Activated CD4-positive, alpha-beta T cell treated with anti-CD3 and anti-CD28 coated beads for 36 hours (primary cell): Measurements from ENCODE around the gene ATXN3. TPM values are rescaled to one million over a fixed set of nuclear protein-coding genes. Genes with fewer than 3 reads are reported as not detected.

Experiments used
- ATAC-seq: fragments of 200-7000 bp; cut with Tn5 transposase; one replicate; pipeline ENCODE4 v1.10.0; 2021; ENCODE audit warnings: mild to moderate bottlenecking, moderate library complexity
- CTCF ChIA-PET: fragments of 350-600 bp; sonication (Branson Sonifier 250); formaldehyde crosslinking; loops from one replicate; lab custom pipeline; 2021; ENCODE audit warnings: antibody characterized with exemption; lab: Charles Lee
- POLR2A ChIA-PET: fragments of 350-600 bp; sonication (Branson Sonifier 250); formaldehyde crosslinking; loops from one replicate; lab custom pipeline; 2021; ENCODE audit warnings: antibody characterized with exemption, inconsistent platforms; lab: Charles Lee
- DNase-seq: peaks from one replicate; pipeline ENCODE4 v3.0.0-alpha.2; 2020
- H3K27ac Mint-ChIP-seq: one replicate; pipeline ENCODE4 v1.8.0; 2021; ENCODE audit warnings: mixed read lengths
- H3K27me3 Mint-ChIP-seq: one replicate; pipeline ENCODE4 v1.8.0; 2021; ENCODE audit warnings: mixed read lengths
- H3K36me3 Mint-ChIP-seq: one replicate; pipeline ENCODE4 v1.8.0; 2021; ENCODE audit warnings: low read depth, mixed read lengths
- H3K4me1 Mint-ChIP-seq: one replicate; pipeline ENCODE4 v1.8.0; 2021; ENCODE audit warnings: mixed read lengths
- H3K4me3 Mint-ChIP-seq: one replicate; pipeline ENCODE4 v1.8.0; 2021; ENCODE audit warnings: mild to moderate bottlenecking, moderate library complexity, mixed read lengths
- H3K9me3 Mint-ChIP-seq: one replicate; pipeline ENCODE4 v1.8.0; 2021; ENCODE audit warnings: low read depth, mixed read lengths
- intact Hi-C, 2 experiments: fragments of 100-400 bp; cut with DNase I in 1 of 2; cut with micrococcal nuclease in 1 of 2; formaldehyde crosslinking; loops; one replicate each; pipeline versions ENCODE4 v1.14.2 to v1.15.1; 2022 to 2024; cut with DNase I, micrococcal nuclease
- total RNA-seq, 2 experiments: library from RNA; stranded (reverse); gene quantifications; one replicate each; pipeline ENCODE4 v1.2.3, GENCODE V29; 2021

The ATXN3 gene
- total RNA-seq, 2 experiments from 2014 or later, result 32.7 to 36.0 TPM

- Mint-ChIP-seq H3K36me3 (peaks cover 34% of the 10 kb centered on the region), H3K27me3 (no peaks in the 10 kb centered on the region), H3K4me3 (peak within 1 kb of the TSS; percentile 77), H3K4me1 (peaks cover 34% of the 10 kb centered on the region), H3K27ac (peak within 1 kb of the TSS; percentile 100), H3K9me3 (no peaks in the 10 kb centered on the region)
- peak; percentile 90 for DNase-seq
- intact Hi-C loops, result loop anchor here (1.0 to 5.0 kb wide), 6 partner anchors 16 to 672 kb away; partner anchors contain the start of genes ATXN3 (in 2 of the 2), GOLGA5 (in 1 of the 2) and TRIP11 (in 1 of the 2)
- ChIA-PET CTCF (interaction anchor here (0.6 to 13.1 kb wide), 12 partner anchors 13 to 1309 kb away, joined by 3 to 125 read pairs (median 3); partner anchors contain the start of genes ATXN3 and TRIP11), POLR2A (interaction anchor here (0.5 to 7.3 kb wide), 10 partner anchors 11 to 894 kb away, joined by 3 to 59 read pairs (median 4); partner anchors contain the start of genes ATXN3 and TRIP11)
- peak; percentile 92 for ATAC-seq
Measured at GRCh38 chr14:92121670-92122350, 15.4 kb upstream of the ATXN3 start, which contains the start of the genes CPSF2 and NDUFB1. Gene CPSF2, plus strand, starts transcription at chr14:92121969. Its CDS starts 9,016 bp downstream, at chr14:92130985. Gene NDUFB1, minus strand, starts transcription at chr14:92121706. Its CDS starts 4,069 bp downstream, at chr14:92117637.

- peaks cover 33% of the 10 kb centered on the region for H3K4me1 Mint-ChIP-seq
- intact Hi-C loops, result loop anchor here (1.0 to 5.0 kb wide), 6 partner anchors 15 to 673 kb away; partner anchors contain the start of genes ATXN3 (in 2 of the 2), GOLGA5 (in 1 of the 2) and TRIP11 (in 1 of the 2)
- CTCF ChIA-PET, result interaction anchor here (0.6 to 13.1 kb wide), 11 partner anchors 13 to 1308 kb away, joined by 3 to 125 read pairs (median 3); partner anchors contain the start of genes ATXN3 and TRIP11
- DNase-seq, result no peak
- H3K27ac Mint-ChIP-seq, result peak overlapping the region; percentile 100
- POLR2A ChIA-PET, result interaction anchor here (0.5 to 7.3 kb wide), 9 partner anchors 12 to 894 kb away, joined by 3 to 59 read pairs (median 4); partner anchors contain the start of genes ATXN3 and TRIP11
- peak; percentile 19 for ATAC-seq
- H3K27me3 Mint-ChIP-seq, result no peaks in the 10 kb centered on the region
- no peaks in the 10 kb centered on the region for H3K9me3 Mint-ChIP-seq
- H3K36me3 Mint-ChIP-seq, result peaks cover 36% of the 10 kb centered on the region
- peak overlapping the region; percentile 77 for H3K4me3 Mint-ChIP-seq
Measured at GRCh38 chr14:92121207-92121669, 14.9 kb upstream of the ATXN3 start.

GRCh38 chr14:92109490-92109889 lies 3.1 kb upstream of the ATXN3 start:
- DNase-seq (no peak), ATAC-seq (no peak)
- H3K27ac Mint-ChIP-seq, result no peak overlapping the region
- CTCF ChIA-PET, result interaction anchor here (1.7 to 5.5 kb wide), 2 partner anchors 13 to 69 kb away, joined by 5 to 125 read pairs; partner anchors contain the start of genes CPSF2, NDUFB1 and TRIP11
- H3K4me1 Mint-ChIP-seq, result peaks cover 26% of the 10 kb centered on the region
- POLR2A ChIA-PET, result interaction anchor here (0.6 to 5.6 kb wide), 2 partner anchors 13 to 16 kb away, joined by 6 to 59 read pairs; partner anchors contain the start of genes CPSF2 and NDUFB1
- no peaks in the 10 kb centered on the region for H3K27me3 Mint-ChIP-seq
- intact Hi-C loops, result loop anchor here in 1 of 2 experiments (5.0 kb wide), 2 partner anchors 568 to 1352 kb away; no protein-coding TSS in a partner anchor
- H3K36me3 Mint-ChIP-seq, result no peaks in the 10 kb centered on the region
- no peaks in the 10 kb centered on the region for H3K9me3 Mint-ChIP-seq
- H3K4me3 Mint-ChIP-seq, result no peak overlapping the region

- intact Hi-C loops, result loop anchor here in 1 of 2 experiments (5.0 kb wide), 2 partner anchors 569 to 1351 kb away; no protein-coding TSS in a partner anchor
- CTCF ChIA-PET, result interaction anchor here (0.7 to 5.5 kb wide), 5 partner anchors 9 to 1259 kb away, joined by 3 to 125 read pairs (median 4); partner anchors contain the start of genes CPSF2, NDUFB1 and TRIP11
Measured at GRCh38 chr14:92108345-92109254, 2.2 kb upstream of the ATXN3 start.

GRCh38 chr14:92105893-92106142 lies 564 bp downstream of the ATXN3 start:
- Mint-ChIP-seq H3K4me3 (peak overlapping the region; percentile 90), H3K27ac (peak overlapping the region; percentile 91), H3K9me3 (no peaks in the 10 kb centered on the region), H3K27me3 (no peaks in the 10 kb centered on the region), H3K4me1 (peaks cover 42% of the 10 kb centered on the region), H3K36me3 (peaks cover 2% of the 10 kb centered on the region)
- ATAC-seq, result no peak
- ChIA-PET POLR2A (interaction anchor here (0.6 to 5.6 kb wide), 3 partner anchors 16 to 71 kb away, joined by 4 to 59 read pairs (median 8); partner anchors contain the start of genes CPSF2, NDUFB1 and TRIP11), CTCF (interaction anchor here (0.8 to 5.5 kb wide), 4 partner anchors 15 to 130 kb away, joined by 3 to 125 read pairs (median 3); partner anchors contain the start of genes CPSF2 and NDUFB1)
- intact Hi-C loops, result loop anchor here (1.0 to 5.0 kb wide), 8 partner anchors 15 to 1349 kb away; partner anchors contain the start of genes CPSF2 (in 2 of the 2), NDUFB1 (in 2 of the 2), TRIP11 (in 2 of the 2) and GOLGA5 (in 1 of the 2)
- DNase-seq, result peak; percentile 24

More at GRCh38 chr14:92108345-92109254, 2.2 kb upstream of the ATXN3 start:
- Mint-ChIP-seq H3K27ac (peak overlapping the region; percentile 49), H3K36me3 (no peaks in the 10 kb centered on the region), H3K27me3 (no peaks in the 10 kb centered on the region), H3K4me1 (peaks cover 30% of the 10 kb centered on the region), H3K9me3 (no peaks in the 10 kb centered on the region), H3K4me3 (no peak overlapping the region)
- DNase-seq (peak; percentile 38), ATAC-seq (no peak)
- POLR2A ChIA-PET, result interaction anchor here (0.6 to 5.6 kb wide), 4 partner anchors 14 to 712 kb away, joined by 3 to 59 read pairs (median 4); partner anchors contain the start of genes CPSF2 and NDUFB1

- peaks cover 42% of the 10 kb centered on the region for H3K4me1 Mint-ChIP-seq
- no peaks in the 10 kb centered on the region for H3K9me3 Mint-ChIP-seq
- no peaks in the 10 kb centered on the region for H3K27me3 Mint-ChIP-seq
- peak overlapping the region; percentile 90 for H3K4me3 Mint-ChIP-seq
- ATAC-seq (no peak), DNase-seq (no peak)
- intact Hi-C loops, result loop anchor here in 1 of 2 experiments (5.0 kb wide), 2 partner anchors 572 to 1348 kb away; no protein-coding TSS in a partner anchor
- CTCF ChIA-PET, result interaction anchor here (1.1 to 5.5 kb wide), 3 partner anchors 14 to 65 kb away, joined by 3 to 125 read pairs (median 3); partner anchors contain the start of genes CPSF2 and NDUFB1
- POLR2A ChIA-PET, result interaction anchor here (0.6 to 5.6 kb wide), 3 partner anchors 17 to 71 kb away, joined by 4 to 59 read pairs (median 8); partner anchors contain the start of genes CPSF2, NDUFB1 and TRIP11
- peaks cover 2% of the 10 kb centered on the region for H3K36me3 Mint-ChIP-seq
- H3K27ac Mint-ChIP-seq, result peak overlapping the region; percentile 91
Measured at GRCh38 chr14:92105073-92105892, 1.1 kb downstream of the ATXN3 start.

GRCh38 chr14:92103363-92103989 lies 2.9 kb downstream of the ATXN3 start:
- ChIA-PET POLR2A (no interaction called here), CTCF (interaction anchor here (1.6 kb wide), 1 partner anchor 45 kb away, joined by 3 read pairs; no protein-coding TSS in a partner anchor)
- Mint-ChIP-seq H3K27me3 (no peaks in the 10 kb centered on the region), H3K36me3 (peaks cover 2% of the 10 kb centered on the region), H3K9me3 (no peaks in the 10 kb centered on the region), H3K4me1 (peaks cover 41% of the 10 kb centered on the region), H3K4me3 (no peak overlapping the region), H3K27ac (no peak overlapping the region)
- intact Hi-C loops, result no loop called here
- ATAC-seq (no peak), DNase-seq (no peak)

- Mint-ChIP-seq H3K9me3 (no peaks in the 10 kb centered on the region), H3K4me3 (no peak overlapping the region), H3K4me1 (peaks cover 21% of the 10 kb centered on the region), H3K36me3 (peaks cover 5% of the 10 kb centered on the region), H3K27ac (no peak overlapping the region), H3K27me3 (no peaks in the 10 kb centered on the region)
- intact Hi-C loops, result no loop called here
- ChIA-PET CTCF (interaction anchor here (0.6 to 1.1 kb wide), 3 partner anchors 8 to 442 kb away, joined by 3 read pairs; partner anchors contain the start of genes CPSF2 and NDUFB1), POLR2A (no interaction called here)
- ATAC-seq (no peak), DNase-seq (no peak)
Measured at GRCh38 chr14:92099802-92100201, 6.6 kb downstream of the ATXN3 start.

GRCh38 chr14:92093320-92093719 lies 13.1 kb downstream of the ATXN3 start:
- H3K4me1 Mint-ChIP-seq, result no peaks in the 10 kb centered on the region
- no peaks in the 10 kb centered on the region for H3K9me3 Mint-ChIP-seq
- DNase-seq (peak; percentile 35), ATAC-seq (no peak)
- peaks cover 16% of the 10 kb centered on the region for H3K36me3 Mint-ChIP-seq
- H3K4me3 Mint-ChIP-seq, result no peak overlapping the region
- POLR2A ChIA-PET, result interaction anchor here (0.6 kb wide), 1 partner anchor 16 kb away, joined by 6 read pairs; no protein-coding TSS in a partner anchor
- no peaks in the 10 kb centered on the region for H3K27me3 Mint-ChIP-seq
- intact Hi-C loops, result no loop called here
- no peak overlapping the region for H3K27ac Mint-ChIP-seq
- CTCF ChIA-PET, result interaction anchor here (0.5 to 1.1 kb wide), 3 partner anchors 15 to 173 kb away, joined by 3 to 4 read pairs (median 4); partner anchors contain the start of genes CPSF2 and NDUFB1
